Occipital lobe (tissue), 2 donors: ENCODE results near the gene SLC26A9. TPM values are rescaled to one million over a fixed set of nuclear protein-coding genes. Genes with fewer than 3 reads are reported as not detected.
"Not testable (repeated sequence)": the region's sequence is repeated elsewhere in the genome, so short reads cannot be mapped to it uniquely, and the experiment has no call there.

ENCODE experiments used
- DNase-seq: peaks from one replicate; lab custom pipeline; 2025; lab: John Stamatoyannopoulos, UW
- total RNA-seq: library from RNA; depleted of rRNA; stranded (reverse); fragments of >200 nt; gene quantifications from one replicate; pipeline ENCODE4 v1.2.3, GENCODE V29; 2014

SLC26A9 gene
- total RNA-seq, 1 donor from 2014 or later, result not detected

DNA sequence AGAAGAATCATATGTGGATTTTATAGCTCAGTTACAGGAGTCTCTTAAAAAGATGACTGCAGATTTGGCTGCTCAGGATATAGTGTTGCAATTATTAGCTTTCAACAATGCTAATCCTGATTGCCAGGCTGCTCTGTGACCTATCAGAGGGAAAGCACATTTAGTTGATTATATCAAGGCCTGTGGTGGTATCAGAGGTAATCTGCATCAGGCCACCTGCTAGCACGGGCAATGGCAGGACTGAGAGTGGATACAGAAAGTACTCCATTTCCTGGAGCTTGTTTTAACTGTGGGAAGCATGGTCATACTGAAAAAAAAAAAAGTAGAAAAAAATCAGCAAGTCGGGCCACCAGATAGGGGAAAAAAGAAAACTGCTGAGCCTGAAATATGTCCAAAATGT is 51.1 kb downstream of the SLC26A9 start:
- not testable (repeated sequence) for DNase-seq

- not testable (repeated sequence) for DNase-seq
Measured at GRCh38 chr1:205891481-205891880, 51.8 kb downstream of the SLC26A9 start.

- not testable (repeated sequence) for DNase-seq
Measured at GRCh38 chr1:205890631-205891030, 52.6 kb downstream of the SLC26A9 start.

DNA sequence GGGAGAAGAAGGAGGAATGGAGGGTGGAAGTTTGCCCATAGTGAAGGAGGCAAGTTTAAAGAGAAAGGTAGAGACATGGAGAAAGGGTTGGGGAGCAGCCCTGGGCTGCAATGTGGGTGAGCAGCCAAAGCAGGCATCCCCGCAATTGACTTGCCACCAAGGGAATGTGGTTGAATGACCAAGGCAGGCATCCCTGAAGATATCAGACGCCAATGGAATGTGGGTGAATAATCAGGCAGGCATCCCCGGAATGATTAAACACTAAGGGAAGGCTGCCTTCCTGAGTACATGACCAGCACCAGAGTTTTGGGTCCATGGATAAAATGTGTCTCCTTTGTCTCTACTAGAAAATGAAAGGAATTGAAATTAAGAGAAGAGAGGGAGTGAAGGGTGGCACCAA is 53.5 kb downstream of the SLC26A9 start:
- DNase-seq, result not testable (repeated sequence)

DNA sequence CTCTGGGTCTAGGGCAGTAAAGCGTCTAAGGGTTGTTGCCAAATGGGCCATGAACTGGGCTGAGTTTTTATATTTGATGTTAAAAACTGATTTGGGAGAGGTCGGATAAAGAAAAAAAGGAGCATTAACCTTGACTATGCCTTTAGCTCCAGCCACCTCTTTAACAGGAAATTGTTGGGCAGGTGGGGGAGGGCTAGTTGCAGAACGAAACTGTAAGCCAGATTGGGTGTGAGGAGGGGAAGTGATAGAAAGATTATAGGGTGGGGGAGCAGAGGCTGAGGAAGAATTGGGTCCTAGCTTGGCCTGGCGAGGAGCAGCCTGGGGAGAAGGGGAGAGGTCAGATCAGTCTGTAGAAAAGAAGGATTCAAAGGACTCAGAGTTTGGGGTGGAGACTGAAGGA is 54.2 kb downstream of the SLC26A9 start:
- DNase-seq, result not testable (repeated sequence)

GRCh38 chr1:205883792-205884191 is 59.5 kb downstream of the SLC26A9 start:
- DNase-seq, result no peak

DNA sequence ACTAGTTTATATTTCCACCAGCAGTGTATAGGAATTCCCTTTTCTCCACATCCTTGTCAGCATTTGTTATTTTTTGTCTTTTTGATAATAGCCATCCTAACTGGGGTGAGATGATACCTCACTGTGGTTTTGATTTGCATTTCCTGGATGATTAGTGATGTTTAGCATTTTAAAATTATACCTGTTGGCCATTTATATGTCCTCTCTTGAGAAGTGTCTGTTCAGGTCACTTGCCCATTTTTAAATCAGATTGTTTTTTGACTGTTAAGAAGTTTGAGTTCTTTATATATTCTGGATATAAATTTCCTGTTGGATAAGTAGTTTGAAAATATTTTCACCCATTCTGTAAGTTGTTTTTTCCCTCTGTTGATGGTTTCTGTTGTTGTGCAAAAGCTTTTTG is 62.3 kb downstream of the SLC26A9 start:
- no peak for DNase-seq

- DNase-seq, result no peak
Measured at GRCh38 chr1:205879974-205880373, 63.3 kb downstream of the SLC26A9 start.

DNA sequence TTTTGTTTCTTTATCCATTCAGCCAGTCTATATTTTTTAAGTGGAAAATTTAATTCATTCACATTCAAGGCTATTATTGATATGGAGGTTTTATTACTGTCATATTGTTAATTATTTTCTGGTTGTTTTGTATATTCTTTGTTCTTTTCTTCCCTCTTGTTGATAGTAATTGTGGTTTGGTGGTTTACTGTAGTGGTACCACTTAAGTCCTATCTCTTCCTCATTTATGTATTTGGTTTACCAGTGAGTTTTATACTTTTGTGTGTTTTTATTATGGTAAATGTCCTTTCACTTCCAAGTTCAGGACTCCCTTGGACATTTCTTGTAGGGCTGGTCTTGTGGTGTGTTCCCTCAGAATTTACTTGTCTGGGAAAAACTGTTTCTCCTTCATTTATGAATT is 65.2 kb downstream of the SLC26A9 start:
- DNase-seq, result no peak

- not testable (repeated sequence) for DNase-seq
Measured at GRCh38 chr1:205873148-205873547, 70.1 kb downstream of the SLC26A9 start.

DNA sequence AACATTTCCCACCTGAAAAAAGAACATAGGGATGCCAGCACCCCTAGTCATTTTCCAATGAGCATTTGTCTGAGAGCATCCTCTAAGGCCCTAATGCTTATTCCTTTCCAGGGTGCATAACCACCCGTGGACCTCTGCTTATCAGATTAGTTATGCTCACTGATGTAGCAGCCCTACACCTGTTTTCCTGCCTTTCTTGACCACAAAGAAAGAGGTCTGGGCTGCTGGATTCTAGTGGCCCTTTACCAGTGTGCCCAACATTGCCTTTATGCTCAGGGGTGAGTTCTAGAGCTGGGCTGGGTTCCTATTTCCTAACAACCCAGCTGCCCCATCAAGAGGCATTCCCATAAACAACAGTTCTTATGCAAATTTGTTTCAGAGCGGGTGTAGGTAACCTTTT is 73.0 kb downstream of the SLC26A9 start:
- no peak for DNase-seq

Other genes starting within 250 kb of the SLC26A9 start
- 257 TPM for gene NUCKS1, start 193.3 kb downstream of the SLC26A9 start, total RNA-seq
- gene RAB29, start 168.0 kb downstream of the SLC26A9 start, total RNA-seq, result 11.7 TPM
- gene SLC41A1, start 130.3 kb downstream of the SLC26A9 start, total RNA-seq, result 11.2 TPM
- gene PM20D1, start 93.3 kb downstream of the SLC26A9 start, total RNA-seq, result not detected
- gene RAB7B, start 59.9 kb upstream of the SLC26A9 start, total RNA-seq, result 0.78 TPM
- gene CTSE, start 80.4 kb upstream of the SLC26A9 start, total RNA-seq, result not detected
- gene RHEX, start 109.7 kb upstream of the SLC26A9 start, total RNA-seq, result not detected
- gene AVPR1B, start 173.9 kb upstream of the SLC26A9 start, total RNA-seq, result not detected